RKO (cell line): ENCODE data around the gene LPAR5.

Experiments used
- DNase-seq: peaks from one replicate; pipeline ENCODE4 v3.0.0-alpha.2; 2016; ENCODE audit warnings: low spot score

LPAR5 gene

GRCh38 chr12:6635856-6636531, at the start of gene LPAR5:
TSS of gene LPAR5 (minus strand) at chr12:6635959. CDS start at chr12:6621248, 14,711 bp downstream.
- DNase-seq, result no peak

- peak; percentile 58 for DNase-seq
These were observed 48.9 kb upstream of the LPAR5 start for GRCh38 chr12:6684609-6685008.

DNA sequence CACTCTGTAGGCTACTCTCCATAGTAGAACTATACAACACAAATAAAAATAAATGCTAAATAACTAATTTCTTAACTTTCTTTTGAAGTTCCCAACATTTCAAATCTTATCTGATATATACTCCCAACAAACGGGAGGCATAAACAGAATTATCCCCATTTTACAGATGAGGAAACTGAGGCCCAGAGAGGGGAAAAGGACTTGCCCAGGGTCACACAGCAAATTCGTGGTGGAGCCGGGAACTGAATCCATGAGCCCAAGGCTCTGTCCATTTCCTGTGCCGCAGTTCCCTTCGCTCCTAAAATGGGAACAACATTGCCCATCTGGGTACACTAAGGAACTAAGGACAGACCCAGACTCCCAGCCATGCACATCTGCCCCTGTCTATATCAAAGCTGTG, 41.2 kb upstream of the LPAR5 start:
- no peak for DNase-seq

- no peak for DNase-seq
These were observed 36.4 kb upstream of the LPAR5 start for GRCh38 chr12:6672143-6672542.

GRCh38 chr12:6667559-6668210, 31.9 kb upstream of the LPAR5 start:
- DNase-seq, result no peak

- no peak for DNase-seq
These were observed 30.5 kb upstream of the LPAR5 start for GRCh38 chr12:6666211-6666610.

DNA sequence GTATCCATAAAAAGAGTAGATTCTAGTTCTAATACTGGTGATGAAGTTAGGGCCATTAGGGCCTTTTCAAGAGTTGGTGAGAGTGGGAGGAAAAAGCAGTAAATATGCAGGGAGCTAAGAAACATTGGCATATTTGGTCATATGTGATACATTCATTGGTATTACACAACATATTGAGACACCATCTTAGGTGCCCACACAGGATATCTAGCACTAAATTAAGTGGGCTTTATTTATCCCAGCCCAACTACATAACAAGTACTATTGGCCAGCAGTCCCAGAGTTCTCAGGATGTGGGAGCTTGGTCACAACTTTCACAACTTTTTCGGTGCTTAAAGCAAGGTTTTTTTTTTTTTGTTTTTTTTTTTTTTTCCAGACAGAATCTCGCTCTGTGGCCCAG, 29.1 kb upstream of the LPAR5 start:
- DNase-seq, result no peak

- DNase-seq, result peak; percentile 100
These were observed 27.4 kb upstream of the LPAR5 start, which contains the start of gene ING4 for GRCh38 chr12:6662906-6663742. TSS of gene ING4 (minus strand) at chr12:6663119. CDS start at chr12:6663101, 18 bp downstream.

GRCh38 chr12:6662602-6662905, 26.8 kb upstream of the LPAR5 start:
- peak; percentile 55 for DNase-seq

DNA sequence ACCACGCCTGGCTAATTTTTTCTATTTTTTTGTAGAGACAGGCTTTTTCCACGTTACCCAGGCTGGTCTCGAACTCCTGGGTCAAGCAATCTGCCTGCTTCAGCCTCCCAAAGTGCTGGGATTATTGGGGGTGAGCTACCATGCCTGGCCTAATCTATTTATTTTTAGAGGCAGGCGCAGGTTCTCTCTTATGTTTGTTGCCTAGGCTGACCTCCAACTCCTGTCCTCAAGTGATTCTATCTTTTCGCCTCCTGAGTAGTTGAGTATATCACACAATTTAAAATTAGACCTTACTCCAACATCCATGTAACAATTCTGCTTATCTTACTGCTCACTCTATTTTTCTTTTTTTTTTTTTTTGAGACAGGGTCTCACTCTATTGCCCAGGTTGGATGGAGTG, 18.2 kb upstream of the LPAR5 start:
- DNase-seq, result no peak

GRCh38 chr12:6653342-6653741, 17.6 kb upstream of the LPAR5 start:
- DNase-seq, result no peak

DNA sequence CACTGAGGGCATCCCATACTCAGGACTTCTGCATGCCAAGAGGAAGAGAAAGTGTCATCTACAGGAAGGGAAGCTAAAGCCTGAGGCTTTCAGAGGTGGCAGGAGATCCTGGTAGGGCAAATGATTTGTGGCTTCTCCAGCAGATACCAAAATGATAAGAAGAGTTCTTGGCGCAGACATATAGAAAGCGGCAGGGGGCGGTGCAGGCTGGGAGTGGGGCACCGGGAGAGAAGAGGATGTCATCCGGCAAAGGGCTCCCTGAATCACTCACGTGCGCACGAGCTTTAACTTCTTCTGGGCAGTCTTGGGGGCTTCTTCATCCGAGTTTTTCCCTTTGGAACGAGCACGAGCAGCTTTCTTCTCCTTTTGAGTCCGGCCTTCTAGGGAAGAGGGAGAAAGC, 16.6 kb upstream of the LPAR5 start:
- DNase-seq, result no peak

GRCh38 chr12:6650832-6651231, 15.1 kb upstream of the LPAR5 start:
- DNase-seq, result no peak

- DNase-seq, result no peak
These were observed 11.4 kb upstream of the LPAR5 start, which contains the start of gene ACRBP for GRCh38 chr12:6647083-6647604. TSS of gene ACRBP (minus strand) at chr12:6647432. CDS start at chr12:6647366, 66 bp downstream.

GRCh38 chr12:6646276-6647082, 10.7 kb upstream of the LPAR5 start:
- DNase-seq, result no peak

DNA sequence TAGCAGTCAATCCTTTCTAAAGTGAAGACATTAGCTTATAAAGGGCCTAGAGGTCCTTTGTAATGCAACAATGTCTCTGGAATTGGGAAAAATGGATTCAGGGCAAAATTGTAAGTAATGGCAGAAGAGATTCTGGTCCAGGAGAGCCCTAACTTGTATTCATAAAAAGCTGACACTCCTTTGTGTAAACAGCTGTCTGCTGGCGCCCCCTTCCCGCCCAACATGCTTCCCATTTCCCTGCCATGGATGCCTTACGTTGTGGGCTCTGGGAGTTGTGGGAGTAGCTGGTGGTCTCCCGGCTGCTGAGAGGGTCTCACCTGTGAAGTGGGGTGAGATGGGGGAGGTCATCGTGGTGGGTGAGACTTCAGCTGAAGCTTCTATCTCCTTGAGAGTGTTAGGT, 9.1 kb upstream of the LPAR5 start:
- DNase-seq, result no peak

GRCh38 chr12:6644257-6644596, 8.5 kb upstream of the LPAR5 start:
- no peak for DNase-seq

DNA sequence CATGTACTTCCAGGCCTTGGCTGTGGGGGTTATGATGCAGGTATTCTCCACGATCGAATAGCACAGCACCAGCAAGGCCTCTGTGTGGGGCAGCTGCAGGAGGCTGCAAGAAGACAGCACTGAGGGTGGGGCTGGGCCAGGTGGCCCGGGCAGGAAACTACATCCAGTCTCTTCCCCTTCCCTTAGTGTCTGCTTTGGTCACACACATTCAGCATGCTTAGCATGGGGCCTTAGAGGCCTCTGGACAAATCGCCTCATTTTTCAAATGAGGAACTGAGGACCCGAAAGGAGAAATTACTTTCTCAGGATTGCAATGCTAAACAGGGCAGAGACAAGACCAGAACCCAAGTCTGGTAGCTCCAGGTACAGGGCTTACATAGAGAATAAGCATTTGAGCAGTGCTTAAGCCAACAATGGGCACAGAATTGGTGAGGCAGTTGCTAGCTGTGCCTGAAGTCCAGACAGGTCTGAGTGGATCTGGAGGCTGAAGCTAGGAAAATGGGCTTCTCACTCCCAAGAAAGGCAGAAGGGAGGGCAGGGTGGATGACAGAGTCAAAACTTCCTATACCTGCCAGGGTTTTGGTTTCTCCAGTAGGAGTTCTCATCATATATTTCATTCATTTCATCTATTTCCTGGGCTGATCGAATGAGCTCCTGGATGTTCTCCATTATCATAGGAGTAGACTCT, 8.0 kb upstream of the LPAR5 start:
- no peak for DNase-seq

- no peak for DNase-seq
These were observed 5.4 kb upstream of the LPAR5 start for GRCh38 chr12:6641131-6641530.

DNA sequence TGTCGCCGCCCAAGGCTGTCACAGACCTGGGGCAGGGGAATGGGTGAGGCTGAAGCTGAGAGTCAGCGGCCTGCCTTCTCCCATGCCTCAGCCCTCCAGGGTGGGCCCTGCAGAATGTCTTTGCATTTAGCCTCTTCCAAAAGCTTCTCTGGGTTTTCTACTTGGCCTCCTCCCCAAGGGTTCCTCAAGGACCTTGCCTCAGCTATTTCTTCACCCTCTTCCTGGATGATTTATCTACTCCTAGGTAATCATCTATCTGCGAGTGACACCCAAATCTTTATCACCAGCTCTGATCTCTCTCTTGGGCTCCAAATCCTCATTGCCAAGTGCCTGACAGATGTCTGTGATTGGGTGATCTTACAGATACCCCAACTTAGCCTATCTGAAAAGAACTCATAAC, 4.7 kb upstream of the LPAR5 start:
- DNase-seq, result no peak

DNA sequence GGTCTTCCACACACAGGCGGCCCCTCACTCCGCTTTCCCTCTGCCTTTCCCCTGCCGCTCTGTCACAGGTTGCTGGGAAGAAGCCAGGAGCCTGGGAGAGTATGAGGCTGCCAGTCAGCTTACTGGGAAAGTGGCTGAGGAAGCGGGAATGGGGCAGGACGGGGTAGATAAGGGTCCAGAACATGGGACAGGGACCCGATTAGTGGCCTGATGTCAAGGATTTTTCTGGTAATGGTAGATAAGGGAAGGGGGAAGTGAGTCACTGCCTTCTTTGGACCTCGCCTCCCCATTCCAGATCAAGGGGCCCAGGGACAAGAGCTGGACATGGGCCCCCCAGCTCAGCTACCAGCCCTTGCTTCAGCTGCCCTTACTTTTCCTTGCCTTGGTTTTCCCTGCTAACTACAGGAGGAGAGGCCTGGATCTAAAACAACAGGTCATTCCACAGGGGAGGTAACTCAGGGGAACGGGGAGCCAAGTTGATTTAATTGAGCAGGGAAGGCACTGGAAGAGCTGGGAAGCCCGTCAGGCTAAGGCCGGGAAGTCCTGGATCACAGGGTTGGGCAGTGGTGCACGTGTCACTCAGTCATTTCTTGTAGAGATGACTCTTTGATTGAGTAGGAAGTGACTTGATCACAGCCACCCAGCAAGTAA, 3.5 kb upstream of the LPAR5 start:
- no peak for DNase-seq
